ENCODE data around the gene KRTAP3-3.

DNA sequence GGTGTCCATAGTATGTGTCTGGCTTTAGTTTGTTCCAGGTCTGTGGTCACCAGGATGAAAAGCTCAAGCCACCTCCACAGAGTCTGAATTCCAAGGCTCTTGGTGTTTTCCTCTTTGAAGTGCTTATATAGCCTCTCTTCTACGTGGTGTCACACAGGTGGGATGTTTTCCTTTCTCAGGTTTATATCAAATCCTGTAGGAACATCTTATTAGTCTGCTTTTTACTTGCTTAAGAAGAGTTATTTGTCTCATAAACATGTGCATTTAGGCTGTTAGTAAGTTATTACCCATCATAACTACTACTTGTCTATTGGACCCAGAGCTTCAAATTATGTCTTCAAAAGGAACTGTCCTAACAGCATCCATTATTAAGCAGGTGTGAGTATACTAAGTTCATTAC is 27.1 kb downstream of the KRTAP3-3 start, which contains the start of gene KRT39:
- TF ChIP-seq CREB1 (CRISPR knock-in tag; IDR thresholded peaks at IDR 0.05) (no peak), ATF1 (CRISPR knock-in tag; IDR thresholded peaks at IDR 0.05) (no peak), FOXJ3 (CRISPR knock-in tag; IDR thresholded peaks at IDR 0.05; ENCODE audit: borderline replicate concordance) (no peak), ZNF416 (CRISPR knock-in tag; IDR thresholded peaks at IDR 0.05) (no peak), ETV6 (CRISPR knock-in tag; IDR thresholded peaks at IDR 0.05) (no peak), CREM (CRISPR knock-in tag; IDR thresholded peaks at IDR 0.05) (no peak)
- TF ChIP-seq, protein P1, sequence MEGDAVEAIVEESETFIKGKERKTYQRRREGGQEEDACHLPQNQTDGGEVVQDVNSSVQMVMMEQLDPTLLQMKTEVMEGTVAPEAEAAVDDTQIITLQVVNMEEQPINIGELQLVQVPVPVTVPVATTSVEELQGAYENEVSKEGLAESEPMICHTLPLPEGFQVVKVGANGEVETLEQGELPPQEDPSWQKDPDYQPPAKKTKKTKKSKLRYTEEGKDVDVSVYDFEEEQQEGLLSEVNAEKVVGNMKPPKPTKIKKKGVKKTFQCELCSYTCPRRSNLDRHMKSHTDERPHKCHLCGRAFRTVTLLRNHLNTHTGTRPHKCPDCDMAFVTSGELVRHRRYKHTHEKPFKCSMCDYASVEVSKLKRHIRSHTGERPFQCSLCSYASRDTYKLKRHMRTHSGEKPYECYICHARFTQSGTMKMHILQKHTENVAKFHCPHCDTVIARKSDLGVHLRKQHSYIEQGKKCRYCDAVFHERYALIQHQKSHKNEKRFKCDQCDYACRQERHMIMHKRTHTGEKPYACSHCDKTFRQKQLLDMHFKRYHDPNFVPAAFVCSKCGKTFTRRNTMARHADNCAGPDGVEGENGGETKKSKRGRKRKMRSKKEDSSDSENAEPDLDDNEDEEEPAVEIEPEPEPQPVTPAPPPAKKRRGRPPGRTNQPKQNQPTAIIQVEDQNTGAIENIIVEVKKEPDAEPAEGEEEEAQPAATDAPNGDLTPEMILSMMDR (IDR thresholded peaks at IDR 0.05) = no peak
- TF ChIP-seq, protein P2, sequence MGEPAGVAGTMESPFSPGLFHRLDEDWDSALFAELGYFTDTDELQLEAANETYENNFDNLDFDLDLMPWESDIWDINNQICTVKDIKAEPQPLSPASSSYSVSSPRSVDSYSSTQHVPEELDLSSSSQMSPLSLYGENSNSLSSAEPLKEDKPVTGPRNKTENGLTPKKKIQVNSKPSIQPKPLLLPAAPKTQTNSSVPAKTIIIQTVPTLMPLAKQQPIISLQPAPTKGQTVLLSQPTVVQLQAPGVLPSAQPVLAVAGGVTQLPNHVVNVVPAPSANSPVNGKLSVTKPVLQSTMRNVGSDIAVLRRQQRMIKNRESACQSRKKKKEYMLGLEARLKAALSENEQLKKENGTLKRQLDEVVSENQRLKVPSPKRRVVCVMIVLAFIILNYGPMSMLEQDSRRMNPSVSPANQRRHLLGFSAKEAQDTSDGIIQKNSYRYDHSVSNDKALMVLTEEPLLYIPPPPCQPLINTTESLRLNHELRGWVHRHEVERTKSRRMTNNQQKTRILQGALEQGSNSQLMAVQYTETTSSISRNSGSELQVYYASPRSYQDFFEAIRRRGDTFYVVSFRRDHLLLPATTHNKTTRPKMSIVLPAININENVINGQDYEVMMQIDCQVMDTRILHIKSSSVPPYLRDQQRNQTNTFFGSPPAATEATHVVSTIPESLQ (CRISPR knock-in tag; IDR thresholded peaks at IDR 0.05) = no peak
- TF ChIP-seq, protein P3, sequence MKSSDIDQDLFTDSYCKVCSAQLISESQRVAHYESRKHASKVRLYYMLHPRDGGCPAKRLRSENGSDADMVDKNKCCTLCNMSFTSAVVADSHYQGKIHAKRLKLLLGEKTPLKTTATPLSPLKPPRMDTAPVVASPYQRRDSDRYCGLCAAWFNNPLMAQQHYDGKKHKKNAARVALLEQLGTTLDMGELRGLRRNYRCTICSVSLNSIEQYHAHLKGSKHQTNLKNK (CRISPR knock-in tag; IDR thresholded peaks at IDR 0.05) = no peak
- TF ChIP-seq, protein P4, sequence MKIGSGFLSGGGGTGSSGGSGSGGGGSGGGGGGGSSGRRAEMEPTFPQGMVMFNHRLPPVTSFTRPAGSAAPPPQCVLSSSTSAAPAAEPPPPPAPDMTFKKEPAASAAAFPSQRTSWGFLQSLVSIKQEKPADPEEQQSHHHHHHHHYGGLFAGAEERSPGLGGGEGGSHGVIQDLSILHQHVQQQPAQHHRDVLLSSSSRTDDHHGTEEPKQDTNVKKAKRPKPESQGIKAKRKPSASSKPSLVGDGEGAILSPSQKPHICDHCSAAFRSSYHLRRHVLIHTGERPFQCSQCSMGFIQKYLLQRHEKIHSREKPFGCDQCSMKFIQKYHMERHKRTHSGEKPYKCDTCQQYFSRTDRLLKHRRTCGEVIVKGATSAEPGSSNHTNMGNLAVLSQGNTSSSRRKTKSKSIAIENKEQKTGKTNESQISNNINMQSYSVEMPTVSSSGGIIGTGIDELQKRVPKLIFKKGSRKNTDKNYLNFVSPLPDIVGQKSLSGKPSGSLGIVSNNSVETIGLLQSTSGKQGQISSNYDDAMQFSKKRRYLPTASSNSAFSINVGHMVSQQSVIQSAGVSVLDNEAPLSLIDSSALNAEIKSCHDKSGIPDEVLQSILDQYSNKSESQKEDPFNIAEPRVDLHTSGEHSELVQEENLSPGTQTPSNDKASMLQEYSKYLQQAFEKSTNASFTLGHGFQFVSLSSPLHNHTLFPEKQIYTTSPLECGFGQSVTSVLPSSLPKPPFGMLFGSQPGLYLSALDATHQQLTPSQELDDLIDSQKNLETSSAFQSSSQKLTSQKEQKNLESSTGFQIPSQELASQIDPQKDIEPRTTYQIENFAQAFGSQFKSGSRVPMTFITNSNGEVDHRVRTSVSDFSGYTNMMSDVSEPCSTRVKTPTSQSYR (CRISPR knock-in tag; IDR thresholded peaks at IDR 0.05) = no peak
- TF ChIP-seq, protein P5, sequence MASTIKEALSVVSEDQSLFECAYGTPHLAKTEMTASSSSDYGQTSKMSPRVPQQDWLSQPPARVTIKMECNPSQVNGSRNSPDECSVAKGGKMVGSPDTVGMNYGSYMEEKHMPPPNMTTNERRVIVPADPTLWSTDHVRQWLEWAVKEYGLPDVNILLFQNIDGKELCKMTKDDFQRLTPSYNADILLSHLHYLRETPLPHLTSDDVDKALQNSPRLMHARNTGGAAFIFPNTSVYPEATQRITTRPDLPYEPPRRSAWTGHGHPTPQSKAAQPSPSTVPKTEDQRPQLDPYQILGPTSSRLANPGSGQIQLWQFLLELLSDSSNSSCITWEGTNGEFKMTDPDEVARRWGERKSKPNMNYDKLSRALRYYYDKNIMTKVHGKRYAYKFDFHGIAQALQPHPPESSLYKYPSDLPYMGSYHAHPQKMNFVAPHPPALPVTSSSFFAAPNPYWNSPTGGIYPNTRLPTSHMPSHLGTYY (CRISPR knock-in tag; IDR thresholded peaks at IDR 0.05) = no peak
- TF ChIP-seq, protein P6, sequence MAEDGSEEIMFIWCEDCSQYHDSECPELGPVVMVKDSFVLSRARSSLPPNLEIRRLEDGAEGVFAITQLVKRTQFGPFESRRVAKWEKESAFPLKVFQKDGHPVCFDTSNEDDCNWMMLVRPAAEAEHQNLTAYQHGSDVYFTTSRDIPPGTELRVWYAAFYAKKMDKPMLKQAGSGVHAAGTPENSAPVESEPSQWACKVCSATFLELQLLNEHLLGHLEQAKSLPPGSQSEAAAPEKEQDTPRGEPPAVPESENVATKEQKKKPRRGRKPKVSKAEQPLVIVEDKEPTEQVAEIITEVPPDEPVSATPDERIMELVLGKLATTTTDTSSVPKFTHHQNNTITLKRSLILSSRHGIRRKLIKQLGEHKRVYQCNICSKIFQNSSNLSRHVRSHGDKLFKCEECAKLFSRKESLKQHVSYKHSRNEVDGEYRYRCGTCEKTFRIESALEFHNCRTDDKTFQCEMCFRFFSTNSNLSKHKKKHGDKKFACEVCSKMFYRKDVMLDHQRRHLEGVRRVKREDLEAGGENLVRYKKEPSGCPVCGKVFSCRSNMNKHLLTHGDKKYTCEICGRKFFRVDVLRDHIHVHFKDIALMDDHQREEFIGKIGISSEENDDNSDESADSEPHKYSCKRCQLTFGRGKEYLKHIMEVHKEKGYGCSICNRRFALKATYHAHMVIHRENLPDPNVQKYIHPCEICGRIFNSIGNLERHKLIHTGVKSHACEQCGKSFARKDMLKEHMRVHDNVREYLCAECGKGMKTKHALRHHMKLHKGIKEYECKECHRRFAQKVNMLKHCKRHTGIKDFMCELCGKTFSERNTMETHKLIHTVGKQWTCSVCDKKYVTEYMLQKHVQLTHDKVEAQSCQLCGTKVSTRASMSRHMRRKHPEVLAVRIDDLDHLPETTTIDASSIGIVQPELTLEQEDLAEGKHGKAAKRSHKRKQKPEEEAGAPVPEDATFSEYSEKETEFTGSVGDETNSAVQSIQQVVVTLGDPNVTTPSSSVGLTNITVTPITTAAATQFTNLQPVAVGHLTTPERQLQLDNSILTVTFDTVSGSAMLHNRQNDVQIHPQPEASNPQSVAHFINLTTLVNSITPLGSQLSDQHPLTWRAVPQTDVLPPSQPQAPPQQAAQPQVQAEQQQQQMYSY (CRISPR knock-in tag; IDR thresholded peaks at IDR 0.05) = no peak
- TF ChIP-seq, protein P7, sequence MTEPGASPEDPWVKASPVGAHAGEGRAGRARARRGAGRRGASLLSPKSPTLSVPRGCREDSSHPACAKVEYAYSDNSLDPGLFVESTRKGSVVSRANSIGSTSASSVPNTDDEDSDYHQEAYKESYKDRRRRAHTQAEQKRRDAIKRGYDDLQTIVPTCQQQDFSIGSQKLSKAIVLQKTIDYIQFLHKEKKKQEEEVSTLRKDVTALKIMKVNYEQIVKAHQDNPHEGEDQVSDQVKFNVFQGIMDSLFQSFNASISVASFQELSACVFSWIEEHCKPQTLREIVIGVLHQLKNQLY (CRISPR knock-in tag; IDR thresholded peaks at IDR 0.05) = no peak

Data from WTC11 (cell line).